Tongue (tissue), 2 donors: Measurements from ENCODE around the gene PIGM. TPM values are rescaled to one million over a fixed set of nuclear protein-coding genes. Genes with fewer than 3 reads are reported as not detected.
A peak's percentile ranks its signal among the peaks of the same experiment; 100 is the strongest.
"Not testable (repeated sequence)": the region's sequence is repeated elsewhere in the genome, so short reads cannot be mapped to it uniquely, and the experiment has no call there.

Source experiments
- DNase-seq: peaks from one replicate; pipeline ENCODE4 v3.0.0-alpha.2; 2015
- total RNA-seq: library from RNA; depleted of rRNA; stranded (reverse); fragments of >200 nt; gene quantifications from one replicate; pipeline ENCODE4 v1.2.3, GENCODE V29; 2014

The PIGM gene
- total RNA-seq, 1 donor from 2014 or later: 4.5 TPM

DNA sequence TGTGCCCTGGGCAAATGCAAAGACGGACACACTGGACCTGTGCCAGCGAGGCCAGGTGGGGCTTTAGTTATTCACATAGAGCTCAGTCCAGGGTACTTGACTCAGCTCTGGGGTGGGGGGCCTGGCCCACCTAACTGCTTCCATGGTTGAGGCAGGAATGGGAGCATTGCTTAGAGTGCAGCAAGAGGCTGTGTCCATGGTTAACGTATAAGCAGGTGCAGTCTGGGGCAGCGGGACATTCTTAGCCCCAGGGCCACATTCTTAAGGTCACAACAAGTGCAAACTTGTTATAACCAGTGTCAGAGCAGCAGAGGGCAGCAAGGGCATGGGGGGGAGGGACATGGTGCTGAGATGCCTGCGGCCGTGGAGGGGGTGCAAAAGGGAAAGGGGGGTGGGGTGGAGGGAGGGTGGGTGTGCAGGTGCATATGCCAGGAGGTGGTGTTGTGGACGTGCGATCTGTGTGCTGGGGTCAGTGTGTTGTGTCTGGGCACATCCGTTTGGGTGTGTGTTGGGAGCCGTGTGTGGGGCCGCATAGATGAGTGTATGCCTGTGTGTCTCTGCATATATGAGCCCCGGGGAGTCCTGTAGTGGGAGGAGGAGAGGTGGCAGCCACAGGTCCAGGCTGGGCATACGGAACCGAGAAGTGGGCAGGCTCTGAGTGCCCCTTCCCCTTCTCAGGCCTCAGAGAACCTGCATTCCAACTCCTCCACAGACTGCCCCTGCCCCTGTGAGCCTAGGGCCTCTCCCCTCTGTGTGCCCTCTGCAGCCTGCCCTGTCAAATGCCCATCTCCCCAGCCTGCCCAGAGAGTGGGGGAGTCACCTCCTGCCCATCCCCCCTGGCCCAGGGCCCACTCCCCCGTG is 29.8 kb upstream of the PIGM start:
- DNase-seq: no peak

DNA sequence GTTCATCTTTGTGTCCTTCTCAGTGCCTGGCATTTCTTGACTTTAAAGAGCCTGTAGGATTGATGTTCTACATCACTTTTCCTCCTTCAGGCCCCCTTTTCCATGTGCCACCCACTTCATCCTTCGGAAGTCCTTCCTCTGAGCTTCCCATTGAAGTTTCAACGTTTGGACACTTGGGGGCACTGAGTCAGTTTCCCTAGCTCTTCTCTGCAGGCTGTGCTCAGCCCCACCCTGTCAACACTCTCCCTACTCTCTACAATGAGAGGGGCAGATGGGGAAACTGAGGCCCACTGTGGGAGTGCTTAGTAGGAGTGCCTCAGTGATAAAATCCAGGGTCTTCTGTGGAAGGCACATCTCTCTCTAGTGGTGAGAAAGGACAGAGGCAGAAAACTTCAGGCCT is 26.3 kb upstream of the PIGM start:
- no peak for DNase-seq

- DNase-seq: no peak
Measured at GRCh38 chr1:160056648-160057169, 24.9 kb upstream of the PIGM start.

DNA sequence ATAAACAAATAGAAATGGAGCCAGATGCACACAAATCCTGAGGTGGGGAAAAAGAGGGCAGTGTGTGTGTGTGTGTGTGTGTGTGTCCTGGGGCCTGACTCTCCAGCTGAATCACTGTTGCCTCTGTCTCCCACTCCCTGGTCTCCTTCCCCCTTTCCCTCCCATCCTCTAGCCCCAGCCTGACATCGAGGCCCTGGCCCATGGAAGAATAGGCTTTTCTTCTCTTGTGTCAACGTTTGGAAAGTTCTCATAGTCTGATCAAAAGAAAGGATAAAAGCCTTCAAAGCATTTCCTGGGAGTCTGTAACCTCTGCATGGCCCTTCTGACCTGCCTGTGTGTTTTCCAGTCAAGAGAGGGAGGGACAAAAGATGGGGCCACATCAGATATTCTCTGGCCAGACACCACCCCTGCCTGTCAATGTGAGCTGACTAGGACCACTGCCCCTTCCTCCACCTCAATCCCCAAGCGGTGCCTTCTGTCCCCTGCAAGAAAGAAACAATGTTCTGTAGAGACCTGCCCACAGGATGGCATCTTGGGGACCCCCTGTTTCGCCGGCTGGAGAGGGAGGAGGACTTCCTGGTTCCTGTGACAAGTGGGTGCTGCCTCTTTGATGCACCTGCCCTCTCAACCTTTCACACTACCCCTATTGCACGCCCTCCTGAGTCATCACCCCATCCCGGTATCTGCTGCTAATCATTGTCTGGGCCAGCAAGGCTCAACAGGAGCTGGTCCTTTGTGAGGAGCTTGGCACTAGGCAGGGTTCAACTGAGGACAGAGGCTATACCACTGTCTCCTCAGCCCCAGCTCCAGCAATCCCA is 22.0 kb upstream of the PIGM start:
- DNase-seq: no peak

DNA sequence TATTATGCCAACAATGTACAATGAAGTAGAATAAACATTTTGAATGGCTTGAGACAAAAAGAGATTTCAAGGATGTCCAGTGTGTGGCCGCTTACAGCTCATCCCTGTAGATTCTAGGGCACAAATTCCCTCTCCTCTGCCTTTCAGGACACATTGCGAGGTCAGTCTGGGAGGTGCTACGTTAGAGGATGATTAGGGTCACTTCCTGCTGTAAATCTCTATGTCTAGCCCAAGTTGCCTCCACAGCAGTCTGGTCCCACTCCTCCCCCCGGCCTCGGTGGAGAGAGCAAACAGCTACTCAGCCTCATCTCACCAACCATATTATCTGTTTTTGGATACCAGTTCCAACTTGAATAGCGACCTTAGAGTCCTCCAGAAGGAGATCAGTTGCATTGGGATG is 21.1 kb upstream of the PIGM start:
- no peak for DNase-seq

DNA sequence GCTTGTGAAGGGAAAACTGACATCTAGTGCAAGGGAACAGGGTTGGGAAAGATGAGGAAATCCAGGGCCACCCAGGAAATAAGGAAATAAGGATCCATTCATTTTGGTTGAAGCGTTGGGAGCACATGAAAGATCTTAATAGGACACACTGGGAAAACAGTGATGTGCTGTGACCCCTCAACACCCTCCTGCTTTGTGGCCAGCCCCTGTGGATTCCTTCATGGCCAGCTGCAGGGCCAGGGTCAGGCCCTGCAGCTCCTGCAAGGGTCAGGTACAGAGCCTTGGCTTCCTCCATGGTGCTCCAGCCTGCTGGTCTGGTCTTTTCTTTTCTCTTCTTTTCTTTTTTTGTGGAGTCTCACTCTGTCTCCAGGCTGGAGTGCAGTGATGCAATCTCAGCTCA is 18.8 kb upstream of the PIGM start:
- DNase-seq: no peak

DNA sequence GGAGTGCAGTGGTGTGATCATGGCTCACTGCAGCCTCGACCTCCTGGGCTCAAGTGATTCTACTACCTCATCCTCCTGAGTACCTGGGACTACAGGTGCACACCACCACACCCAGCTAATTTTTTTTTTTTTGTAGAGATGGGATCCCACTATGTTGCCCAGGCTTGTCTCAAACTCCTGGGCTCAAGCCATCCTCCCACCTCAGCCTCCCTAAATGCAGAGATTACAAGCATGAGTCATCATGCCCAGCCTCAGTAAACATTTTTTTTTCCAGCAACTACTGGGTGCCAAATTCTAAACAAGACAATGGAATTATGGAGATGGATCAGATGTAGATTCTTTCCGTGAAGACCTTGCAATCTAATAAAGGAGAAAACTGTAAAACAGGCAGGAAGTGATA is 18.4 kb upstream of the PIGM start:
- not testable (repeated sequence) for DNase-seq

DNA sequence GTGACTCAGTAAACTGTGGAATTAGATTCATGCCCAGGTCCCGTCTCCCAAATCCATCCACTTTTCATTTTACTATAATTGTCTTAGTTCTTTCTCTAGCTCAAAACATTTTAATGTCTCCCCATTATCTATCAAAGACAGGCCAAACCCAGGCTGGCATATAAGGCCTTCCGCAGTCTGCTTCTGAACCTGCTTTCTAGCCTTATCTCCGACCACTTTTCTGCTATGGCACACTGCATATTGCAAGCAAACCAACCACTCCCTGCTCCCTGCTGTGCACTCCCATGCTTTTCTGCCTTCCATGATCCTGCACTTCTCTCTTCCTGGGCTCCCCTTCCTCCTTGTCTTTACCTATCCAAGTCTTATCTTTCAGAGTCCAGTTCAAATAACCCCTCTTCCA is 17.3 kb upstream of the PIGM start:
- no peak for DNase-seq

DNA sequence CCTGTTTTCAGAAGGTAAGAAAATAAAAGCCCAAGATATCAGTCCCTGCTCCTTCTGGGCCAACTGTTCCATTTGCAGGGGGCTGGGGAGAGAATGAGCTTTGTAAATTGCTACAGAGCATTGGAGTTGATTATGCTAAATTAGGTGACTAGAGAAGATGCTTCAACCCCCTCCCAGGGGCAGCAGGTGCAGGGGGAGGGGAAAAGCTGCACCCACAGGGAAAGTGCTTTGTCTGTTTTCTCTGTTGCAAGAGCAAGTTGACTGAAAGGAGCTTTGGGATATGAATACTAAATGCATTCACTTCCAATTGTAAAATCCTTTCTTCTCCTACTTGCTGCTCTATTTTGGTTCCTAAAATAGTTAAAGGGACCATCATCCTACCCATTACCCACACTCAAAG is 16.5 kb upstream of the PIGM start:
- DNase-seq: no peak

- no peak for DNase-seq
Measured at GRCh38 chr1:160047111-160047991, 15.6 kb upstream of the PIGM start.

DNA sequence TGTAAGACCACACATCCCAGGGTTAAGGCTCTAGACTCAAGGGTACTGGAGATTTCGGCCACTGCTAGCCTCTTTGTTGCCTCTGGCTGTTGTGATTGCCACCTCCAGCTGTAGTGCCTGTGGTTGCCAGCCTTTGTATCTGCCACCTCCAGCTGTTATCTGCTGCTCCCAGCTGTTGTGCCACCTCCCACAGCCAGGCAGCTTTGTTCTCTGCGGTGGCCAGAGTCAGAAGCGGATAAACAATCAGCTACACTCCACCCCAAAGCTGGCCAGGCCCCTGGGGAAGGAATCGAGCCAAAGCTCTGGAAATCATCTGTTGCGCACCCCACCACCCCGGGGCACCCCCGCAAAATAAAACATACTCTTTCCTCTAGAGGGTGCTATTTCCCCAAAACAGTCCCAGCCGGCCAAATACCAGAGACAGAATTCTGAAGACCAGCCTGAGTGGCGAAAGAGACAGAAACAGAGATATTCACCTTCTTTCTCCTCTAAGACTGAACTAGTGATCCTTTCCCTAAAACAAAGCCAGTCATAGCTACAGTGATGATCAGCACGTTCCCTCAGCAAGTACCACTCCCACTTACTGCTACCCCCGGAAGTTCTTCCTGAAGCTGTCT is 14.8 kb upstream of the PIGM start:
- peak; percentile 92 for DNase-seq

DNA sequence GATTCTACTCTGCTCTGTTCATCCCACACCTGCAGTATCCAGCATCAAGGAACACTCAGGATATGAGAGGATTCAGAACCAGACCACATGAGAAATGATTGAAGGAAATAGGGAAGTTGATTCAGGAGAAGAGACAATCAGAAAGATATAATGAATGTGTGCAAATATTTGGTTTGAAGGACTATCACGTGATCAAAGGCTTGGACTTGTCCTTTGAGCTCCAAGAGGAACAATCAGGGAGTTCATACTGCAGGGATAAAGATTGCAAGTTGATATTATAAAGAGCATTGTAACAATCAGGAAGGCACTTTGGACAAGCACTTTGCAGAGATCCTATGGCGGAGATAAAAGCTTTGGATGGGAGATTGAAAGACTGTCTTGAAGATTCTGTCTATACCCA is 13.9 kb upstream of the PIGM start:
- DNase-seq: no peak

- no peak for DNase-seq
Measured at GRCh38 chr1:160043543-160043942, 11.8 kb upstream of the PIGM start.

DNA sequence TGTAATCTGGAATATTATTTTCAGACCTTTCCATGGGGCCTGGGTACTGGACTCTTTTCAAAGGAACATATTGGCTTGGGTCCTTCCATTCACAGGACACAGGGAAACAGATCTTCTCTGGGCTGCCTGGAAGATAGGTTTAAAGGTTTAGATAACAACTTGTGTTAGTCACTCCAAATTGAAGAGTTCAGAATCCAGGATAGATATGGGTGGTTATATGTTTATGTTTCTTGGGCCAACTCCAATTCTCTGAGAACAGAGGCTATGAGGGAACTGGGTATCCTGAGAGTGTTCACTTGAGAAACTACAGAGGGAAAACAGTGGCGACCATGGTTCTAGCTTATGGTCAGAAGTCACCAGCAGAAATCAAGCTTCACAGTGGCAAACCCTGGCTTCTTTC is 8.7 kb upstream of the PIGM start:
- no peak for DNase-seq

DNA sequence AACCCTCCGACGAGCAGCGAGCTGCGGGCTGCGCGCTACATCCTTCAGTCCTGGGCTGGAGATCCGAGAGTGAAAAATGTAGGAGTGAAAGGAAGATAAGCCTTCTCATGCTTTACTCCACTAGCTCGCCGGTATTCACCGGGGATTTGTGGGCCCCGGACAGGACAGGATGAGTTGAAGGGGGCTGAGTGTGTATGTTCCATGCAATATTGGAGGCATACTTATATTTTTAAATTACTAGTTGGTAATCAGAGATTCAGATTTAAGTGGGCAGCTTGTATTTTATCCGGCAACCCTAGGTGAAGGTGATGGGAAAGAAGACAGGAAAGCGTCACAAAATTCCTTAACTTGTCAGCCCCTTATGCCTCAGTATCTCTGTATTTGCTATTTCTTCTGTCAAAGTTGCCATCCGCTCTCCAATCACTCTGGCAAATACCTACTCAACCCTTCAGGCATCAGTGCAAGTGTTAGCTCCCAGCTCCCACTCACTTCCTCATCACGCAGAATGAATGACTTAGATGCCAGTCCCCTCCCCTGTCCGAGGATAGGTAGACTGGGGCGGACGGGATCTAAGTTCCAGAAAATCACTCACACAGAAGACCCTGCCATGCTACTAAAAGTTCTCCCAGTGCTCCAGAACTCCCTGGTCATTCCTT is 503 bp upstream of the PIGM start:
- DNase-seq: peak; percentile 18

DNA sequence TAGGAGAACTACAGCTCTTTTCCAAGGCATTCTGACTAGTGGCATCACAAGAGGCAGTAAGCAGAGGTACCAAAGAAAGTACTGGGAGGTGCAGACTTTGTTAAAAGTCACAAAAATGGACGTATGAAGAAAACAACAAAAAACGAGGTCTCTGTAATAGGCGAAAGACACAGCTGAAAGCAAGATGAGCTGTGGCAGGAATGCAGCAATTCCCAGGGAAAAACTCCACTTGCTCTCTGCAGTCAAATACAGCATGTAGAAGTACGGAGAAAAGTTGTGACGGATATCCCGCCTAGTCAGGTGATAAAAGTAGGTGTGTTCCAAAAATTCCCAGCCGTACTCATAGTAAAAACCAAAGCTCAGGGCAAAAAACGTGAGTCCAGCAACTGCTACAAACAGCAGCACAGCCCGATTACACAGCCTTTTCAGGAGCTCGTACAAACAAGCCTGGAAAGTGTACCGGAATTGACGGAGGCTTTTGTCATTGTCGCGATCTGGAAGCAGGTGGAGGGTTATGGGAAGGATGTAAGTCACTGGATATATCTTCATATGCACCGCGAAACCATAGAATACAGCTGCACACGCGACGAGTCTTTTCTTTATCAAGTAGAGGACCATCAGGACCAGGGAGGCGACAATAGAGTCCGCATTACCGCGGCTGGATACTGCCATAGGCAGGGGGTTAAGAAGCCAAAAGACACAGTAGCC is 979 bp downstream of the PIGM start:
- DNase-seq: peak; percentile 21

- no peak for DNase-seq
Measured at GRCh38 chr1:160028426-160028825, 3.4 kb downstream of the PIGM start.

DNA sequence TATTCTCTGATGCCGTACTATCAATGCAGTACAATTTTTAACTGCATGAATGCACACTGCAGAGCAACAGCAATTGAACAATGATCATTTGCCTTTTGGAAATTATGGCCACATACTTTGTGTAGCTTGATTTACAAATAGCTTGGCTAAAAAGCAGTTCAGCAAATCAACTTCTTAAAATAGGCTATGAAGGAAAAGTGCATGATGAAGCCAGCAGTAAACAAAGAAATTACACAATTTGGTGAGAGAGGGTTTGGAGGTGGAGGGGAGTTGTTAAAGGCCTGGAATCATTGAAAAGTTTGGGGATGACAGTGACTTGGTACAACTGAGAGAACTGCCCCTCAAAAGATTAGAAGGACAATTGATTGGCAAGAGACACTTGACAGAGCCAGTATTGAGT is 6.5 kb downstream of the PIGM start:
- no peak for DNase-seq

- DNase-seq: no peak
Measured at GRCh38 chr1:160024195-160024905, 7.4 kb downstream of the PIGM start.
